Posterior cingulate gyrus (tissue), 11 donors: Measurements from ENCODE around the gene SLC44A4.
"Not testable (repeated sequence)": the region's sequence is repeated elsewhere in the genome, so short reads cannot be mapped to it uniquely, and the experiment has no call there.

Experiments
- DNase-seq, 10 donors: peaks; one replicate each; pipeline versions ENCODE4 v3.0.0 to v3.0.0-alpha.2; 2020 to 2021; ENCODE audit warnings: mixed read lengths in 3 of 10
- intact Hi-C: fragments of 100-400 bp; cut with DNase I; formaldehyde crosslinking; loops from one replicate; pipeline ENCODE4 v1.15.1; 2023

The SLC44A4 gene

DNA sequence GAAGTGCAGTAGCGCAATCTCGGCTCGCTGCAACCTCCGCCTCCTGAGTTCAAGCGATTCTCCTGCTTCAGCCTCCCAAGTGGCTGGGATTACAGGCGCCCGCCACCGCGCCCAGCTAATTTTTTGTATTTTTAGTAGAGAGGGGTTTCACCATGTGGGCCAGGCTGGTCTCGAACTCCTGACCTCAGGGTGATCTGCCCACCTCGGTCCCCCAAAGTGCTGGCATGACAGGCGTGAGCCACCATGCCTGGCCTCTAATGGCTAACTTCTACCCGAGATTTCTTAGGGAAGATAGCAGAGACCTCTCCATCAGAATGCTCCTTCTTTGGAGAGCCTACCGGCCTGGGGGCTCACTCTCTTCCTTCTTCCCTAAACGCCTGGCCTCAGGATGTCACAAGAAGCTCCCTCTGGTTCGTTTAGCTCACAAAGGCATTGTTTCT, 14.7 kb downstream of the SLC44A4 start:
- intact Hi-C loops: loop anchor here (10.0 kb wide), 1 partner anchor 319 kb away; the partner anchor contains the start of genes ATP6V1G2, DDX39B and NFKBIL1
- DNase-seq: peak in 2 of 10 donors; percentile 75 to 80

DNA sequence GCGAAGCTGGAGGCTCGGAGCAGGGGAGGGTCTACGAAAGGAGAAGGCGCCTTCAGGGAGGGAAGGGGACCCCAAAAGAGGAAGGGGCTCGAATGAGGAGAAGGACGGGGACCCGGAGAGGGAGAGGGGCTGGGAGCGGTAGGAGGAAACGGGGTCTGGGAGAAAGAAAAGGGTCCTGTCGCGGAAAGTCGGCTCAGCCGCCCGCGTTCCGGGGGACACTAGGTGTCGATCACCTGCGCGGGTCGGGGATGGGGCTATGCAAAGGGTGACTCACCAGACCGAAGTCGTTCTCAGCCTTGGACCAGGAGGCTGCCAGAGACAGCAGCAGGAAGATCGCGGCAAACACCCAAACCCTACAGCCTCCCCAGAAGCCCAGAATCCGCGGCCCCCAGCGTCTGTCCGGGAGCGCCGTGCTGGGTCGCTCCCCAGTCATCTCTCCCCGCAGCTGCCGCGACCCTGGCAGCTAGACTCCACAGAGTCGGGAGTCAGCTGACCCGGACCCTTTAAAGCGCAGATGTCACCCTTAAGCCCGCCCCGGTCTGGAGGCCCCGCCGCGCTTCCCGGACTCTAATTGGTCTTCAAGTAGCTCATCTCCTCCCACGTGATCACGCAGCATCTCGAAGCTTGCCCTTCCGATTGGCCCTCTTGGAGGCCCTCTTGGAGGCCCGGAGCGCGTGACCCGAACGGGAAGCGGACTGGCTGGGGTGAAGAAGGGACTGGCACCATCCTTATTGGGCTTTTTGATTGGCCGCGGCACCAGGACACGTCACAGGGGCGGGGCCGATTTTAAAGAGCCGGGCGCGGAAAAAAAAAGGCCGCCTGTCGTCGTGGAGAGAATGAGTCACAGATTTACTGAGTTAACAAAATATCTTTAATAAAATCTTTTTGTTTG, 16.2 kb downstream of the SLC44A4 start, which contains the start of gene NEU1:
Gene NEU1, minus strand, starts transcription at position 478 of the 892 bp plus-strand sequence. Its CDS starts 45 bp downstream, at position 433.
- peak; percentile 100 for DNase-seq
- intact Hi-C loops: loop anchor here (2.0 to 10.0 kb wide), 3 partner anchors 34 to 318 kb away; partner anchors contain the start of genes ABHD16A, ATP6V1G2, DDX39B and EHMT2

DNA sequence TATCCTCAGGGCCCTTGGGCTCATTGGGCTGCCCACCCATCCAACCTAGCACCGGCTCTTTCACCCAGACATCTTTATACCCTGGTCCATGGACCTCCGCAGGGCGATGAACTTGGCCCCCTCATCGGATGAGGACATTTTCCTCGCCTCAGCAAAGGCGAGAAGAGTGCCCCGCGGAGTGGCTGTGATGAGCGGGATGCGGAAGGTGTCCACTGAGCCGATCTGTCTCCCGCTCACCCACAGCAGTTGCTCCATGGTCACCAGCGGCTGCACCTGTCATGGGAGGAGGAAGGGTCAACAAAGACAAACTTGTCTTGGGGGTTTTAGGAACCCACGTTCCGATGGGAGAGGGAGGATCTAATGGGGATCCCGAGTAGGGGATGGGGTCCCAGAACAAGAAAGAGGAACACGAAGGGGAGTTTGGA, 16.9 kb downstream of the SLC44A4 start:
- peak in 1 of 10 donors; percentile 77 for DNase-seq
- intact Hi-C loops: loop anchor here (2.0 to 10.0 kb wide), 3 partner anchors 35 to 317 kb away; partner anchors contain the start of genes ABHD16A, ATP6V1G2, DDX39B and EHMT2

DNA sequence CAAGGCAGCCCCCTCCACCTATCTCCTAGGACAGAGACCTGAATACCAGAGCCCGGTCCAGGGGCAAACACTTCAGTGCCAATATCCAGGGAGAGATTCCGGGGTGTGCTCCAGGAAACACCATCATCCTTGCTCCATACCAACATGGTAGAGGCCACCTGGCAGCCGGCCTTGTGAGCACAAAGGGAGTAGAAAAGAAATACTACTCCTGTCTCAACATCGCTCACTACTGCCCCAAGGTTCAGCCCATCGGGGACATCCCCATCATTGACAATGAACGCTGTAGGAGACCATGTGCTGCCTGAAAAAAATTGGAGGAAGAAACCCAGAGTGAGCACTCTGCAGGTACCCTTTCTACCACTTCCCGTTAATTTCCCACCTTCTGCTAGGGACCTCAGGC, 17.6 kb downstream of the SLC44A4 start:
- peak in 1 of 10 donors; percentile 13 for DNase-seq
- intact Hi-C loops: loop anchor here (10.0 kb wide), 1 partner anchor 316 kb away; the partner anchor contains the start of genes ATP6V1G2, DDX39B and NFKBIL1

DNA sequence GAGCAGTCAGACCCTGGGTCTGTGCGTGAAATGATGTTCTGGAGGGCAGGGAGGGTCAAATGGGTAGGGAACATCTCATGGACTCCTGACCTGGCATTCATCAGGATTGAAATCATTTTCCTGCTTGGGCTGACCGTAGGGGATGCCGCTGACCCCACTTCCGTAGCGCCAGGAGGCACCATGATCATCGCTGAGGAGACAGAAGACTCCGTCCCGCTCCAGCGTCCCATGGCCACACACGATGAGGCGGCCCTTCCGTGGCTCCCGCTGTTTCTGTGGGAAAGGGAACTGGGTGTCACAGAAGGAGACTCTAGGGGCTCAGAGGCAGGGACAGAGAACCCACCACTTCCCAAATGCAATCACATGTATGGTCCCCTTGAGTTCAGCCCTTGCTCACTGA, 18.4 kb downstream of the SLC44A4 start:
- DNase-seq: peak in 1 of 10 donors; percentile 62
- intact Hi-C loops: loop anchor here (10.0 kb wide), 1 partner anchor 316 kb away; the partner anchor contains the start of genes ATP6V1G2, DDX39B and NFKBIL1

DNA sequence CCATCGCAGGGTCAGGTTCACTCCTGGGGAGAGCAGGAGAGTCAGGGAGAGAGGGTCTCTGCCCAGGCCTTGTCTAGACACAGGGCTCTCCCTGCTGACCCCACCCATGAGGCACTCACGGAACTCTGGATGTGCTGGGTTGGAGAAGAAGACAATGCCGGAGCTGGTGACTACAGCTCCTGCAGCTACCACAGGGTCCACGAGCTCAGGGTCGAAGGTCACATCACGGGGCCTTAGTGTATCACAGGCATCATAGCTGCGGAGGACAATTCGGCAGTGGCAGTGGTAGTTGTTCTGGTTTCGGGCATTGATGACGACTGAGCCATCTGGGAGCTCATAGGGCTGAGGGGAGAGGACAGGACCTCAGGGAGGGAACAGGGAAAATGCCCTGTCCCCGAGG, 18.9 kb downstream of the SLC44A4 start:
- peak in 1 of 10 donors; percentile 36 for DNase-seq
- intact Hi-C loops: loop anchor here (10.0 kb wide), 1 partner anchor 315 kb away; the partner anchor contains the start of genes ATP6V1G2, DDX39B and NFKBIL1

DNA sequence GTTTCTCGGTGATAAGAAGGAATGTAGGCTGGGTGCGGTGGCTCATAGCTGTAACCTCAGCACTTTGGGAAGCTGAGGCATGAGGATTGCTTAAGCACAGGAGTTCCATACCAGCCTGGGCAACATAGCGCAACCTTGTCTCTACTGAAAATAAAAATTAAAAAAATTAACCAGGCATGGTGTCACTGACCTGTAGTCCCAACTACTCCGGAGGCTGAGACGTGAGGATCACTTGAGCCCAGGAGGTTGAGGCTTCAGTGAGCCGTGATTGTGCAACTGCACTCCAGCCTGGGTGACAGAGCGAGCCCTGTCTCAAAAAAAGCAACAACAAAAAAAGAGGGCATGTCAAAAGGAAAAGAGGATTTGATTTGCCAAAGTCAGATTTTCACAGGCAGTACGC, 20.1 kb downstream of the SLC44A4 start:
- intact Hi-C loops: no loop called here
- DNase-seq: peak in 1 of 10 donors; percentile 14

DNA sequence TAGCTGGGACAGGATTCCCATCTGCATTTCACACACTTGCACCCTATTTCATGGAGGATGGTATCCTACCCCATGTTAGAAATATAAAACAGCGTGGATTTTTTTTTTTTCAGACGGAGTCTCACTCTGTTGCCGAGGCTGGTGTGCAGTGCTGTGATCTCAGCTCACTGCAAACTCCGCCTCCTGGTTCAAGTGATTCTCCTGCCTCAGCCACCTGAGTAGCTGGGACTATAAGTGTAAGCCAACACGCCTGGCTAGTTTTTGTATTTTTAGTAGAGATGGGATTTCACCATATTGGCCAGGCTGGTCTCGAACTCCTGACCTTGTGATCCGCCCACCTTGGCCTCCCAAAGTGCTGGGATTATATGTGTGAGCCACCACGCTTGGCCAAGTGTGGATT, 21.0 kb downstream of the SLC44A4 start:
- intact Hi-C loops: not testable (repeated sequence)
- peak in 1 of 10 donors; percentile 4 for DNase-seq

DNA sequence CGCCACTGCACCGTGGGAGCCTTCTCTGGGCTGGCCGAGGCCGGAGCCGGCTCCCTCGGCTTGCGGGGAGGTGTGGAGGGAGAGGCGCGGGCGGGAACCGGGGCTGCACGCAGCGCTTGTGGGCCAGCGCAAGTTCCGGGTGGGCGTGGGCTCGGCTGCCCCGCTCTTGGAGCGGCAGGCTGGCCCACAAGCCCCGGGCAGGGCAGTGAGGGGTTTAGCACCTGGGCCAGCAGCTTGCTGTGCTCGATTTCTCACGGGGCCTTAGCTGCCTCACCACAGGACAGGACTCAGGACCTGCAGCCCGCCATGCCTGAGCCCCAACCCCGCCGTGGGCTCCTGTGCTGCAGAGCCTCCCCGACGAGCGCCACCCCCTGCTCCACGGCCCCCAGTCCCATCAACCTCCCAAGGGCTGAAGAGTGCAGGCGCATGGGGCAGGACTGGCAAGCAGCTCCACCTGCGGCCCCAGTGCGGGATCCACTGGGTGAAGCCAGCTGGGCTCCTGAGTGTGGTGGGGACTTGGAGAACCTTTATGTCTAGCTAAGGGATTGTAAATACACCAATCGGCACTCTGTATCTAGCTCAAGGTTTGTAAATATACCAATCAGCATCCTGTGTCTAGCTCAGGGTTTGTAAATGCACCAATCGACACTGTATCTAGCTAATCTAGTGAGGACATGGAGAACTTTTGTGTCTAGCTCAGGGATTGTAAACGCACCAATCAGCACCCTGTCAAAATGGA, 26.6 kb downstream of the SLC44A4 start:
- DNase-seq, intact Hi-C loops: not testable (repeated sequence)

DNA sequence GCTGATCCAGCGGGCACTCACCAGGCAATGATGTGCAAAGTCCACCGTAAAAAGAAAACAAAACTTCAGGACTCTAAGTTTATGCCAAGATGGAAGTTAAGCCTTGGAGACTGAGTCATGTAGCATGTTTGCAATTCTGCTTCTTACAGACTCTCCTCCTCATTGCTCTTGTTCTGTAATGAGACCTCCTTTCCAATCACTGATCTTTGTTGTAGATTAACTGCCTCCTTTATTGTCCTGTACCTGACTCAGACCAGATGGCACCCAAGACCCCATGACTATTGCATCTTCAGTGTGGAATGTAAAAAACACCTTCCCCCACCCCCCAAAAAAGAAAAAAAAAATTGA, 27.3 kb downstream of the SLC44A4 start:
- DNase-seq: no peak
- intact Hi-C loops: no loop called here

DNA sequence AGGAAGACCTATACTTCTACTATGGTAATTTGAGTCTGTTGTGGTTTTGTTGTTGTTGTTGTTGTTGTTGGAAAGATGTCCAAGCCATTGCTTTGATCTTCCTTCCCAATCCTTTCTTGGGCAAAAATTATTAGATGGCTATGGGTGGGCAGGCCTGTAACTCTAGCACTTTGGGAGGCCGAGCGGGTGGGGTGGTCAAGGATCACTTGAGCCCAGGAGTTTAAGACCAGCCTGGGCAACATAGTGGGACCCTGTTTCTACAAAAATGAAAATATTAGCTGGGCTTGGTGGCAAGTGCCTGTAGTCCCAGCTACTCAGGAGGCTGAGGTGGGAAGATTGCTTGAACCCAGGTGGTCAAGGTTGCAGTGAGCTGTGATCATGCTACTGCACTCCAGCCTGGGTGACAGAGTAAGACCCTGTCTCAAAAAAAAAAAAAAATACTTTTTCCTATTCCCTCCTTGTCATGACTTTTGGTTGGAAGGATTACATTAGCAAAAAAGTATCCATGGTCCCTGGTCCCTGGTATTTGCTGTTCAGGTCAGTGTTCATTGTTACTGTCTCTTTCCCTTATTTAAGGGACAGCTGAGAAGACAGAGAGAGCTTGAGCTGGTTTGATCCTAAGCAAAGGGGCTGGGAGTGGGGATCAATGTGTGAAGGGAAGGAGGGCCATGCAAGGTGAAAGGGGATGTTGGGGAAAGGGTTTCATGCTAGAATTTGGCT, 27.9 kb downstream of the SLC44A4 start:
- no peak for DNase-seq
- intact Hi-C loops: no loop called here

DNA sequence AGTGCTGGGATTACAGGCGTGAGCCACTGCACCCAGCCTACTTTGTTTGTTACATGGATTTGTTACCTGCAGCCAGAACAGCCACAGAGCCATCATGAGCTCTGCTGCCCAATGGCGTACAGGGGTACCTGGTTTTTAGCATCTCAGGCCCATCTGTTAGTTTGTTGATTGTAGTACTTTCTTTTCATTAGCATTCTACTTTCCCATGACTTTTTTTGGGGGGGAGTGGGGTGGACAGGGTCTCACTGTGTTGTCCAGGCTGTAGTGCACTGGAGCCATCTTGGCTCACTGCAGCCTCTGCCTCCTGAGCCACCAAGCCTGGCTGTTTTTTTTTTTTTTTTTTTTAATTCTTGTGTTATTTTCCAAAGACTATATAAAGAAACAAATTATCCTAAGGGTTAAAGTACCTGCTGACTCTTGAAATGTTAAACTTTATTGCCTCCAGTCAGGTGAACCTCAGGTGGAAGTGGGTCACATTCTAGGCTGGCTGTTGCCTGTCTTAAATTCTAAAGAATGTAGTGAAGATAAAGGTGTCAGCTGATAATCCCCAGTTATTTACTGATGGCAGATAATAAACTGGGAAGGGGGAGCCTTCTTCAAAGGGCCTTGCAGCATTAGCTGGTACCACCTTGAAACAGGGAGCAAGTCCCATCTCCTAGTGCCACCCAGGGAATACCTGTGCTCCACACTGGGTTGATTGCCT, 31.4 kb downstream of the SLC44A4 start:
- DNase-seq: no peak

DNA sequence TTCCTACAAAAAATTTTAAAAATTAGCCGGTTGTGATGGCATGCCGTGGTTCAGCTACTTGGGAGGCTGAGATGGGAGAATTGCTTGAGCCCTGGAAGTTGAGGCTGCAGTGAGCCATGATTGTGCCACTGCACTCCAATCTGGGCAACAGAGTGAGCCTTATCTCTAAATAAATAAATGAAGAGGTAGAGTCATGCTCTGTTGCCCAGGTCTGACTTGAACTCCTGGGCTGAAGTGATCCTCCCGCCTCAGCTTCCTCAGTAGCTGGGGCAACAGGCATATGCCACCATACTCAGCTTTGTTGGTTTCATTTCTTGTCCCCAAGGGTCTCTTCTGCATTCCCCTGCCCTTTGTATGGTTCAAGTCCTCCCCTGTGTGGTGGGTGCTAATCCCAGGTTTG, 34.3 kb downstream of the SLC44A4 start:
- intact Hi-C loops: no loop called here

More for the DNA sequence above, 31.4 kb downstream of the SLC44A4 start:
- intact Hi-C loops: no loop called here

DNA sequence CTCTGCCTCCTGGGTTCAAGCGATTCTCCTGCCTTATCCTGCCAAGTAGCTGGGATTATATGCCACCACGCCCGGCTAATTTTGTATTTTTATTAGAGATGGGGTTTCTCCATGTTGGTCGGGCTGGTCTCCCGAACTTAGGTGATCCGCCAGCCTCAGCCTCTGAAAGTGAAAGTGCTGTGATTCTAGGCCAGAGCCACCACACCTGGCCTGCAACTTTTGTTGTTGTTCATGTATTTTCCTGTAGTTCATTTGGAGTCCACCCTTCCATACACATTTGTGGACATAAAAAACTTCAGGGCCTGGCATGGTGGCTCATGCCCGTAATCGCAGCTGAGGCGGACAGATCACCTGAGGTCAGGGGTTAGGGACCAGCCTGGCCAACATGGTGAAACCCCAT, 36.7 kb downstream of the SLC44A4 start:
- intact Hi-C loops: no loop called here
- peak in 1 of 10 donors; percentile 34 for DNase-seq

More for the DNA sequence above, 34.3 kb downstream of the SLC44A4 start:
- peak in 1 of 10 donors; percentile 9 for DNase-seq

DNA sequence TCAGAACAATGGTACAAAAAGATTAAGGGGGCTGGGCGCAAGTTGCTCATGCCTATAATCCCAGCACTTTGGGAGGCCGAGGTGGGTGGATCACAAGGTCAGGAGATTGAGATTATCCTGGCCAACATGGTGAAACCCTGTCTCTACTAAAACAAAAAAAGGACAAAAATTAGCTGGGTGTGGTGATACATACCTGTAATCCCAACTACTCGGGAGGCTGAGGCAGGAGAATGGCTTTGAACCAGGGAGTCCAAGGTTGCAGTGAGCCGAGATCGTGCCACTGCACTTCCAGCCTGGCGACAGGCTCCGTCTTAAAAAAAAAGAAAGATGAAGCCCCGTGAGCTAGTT, 39.0 kb downstream of the SLC44A4 start:
- intact Hi-C loops: not testable (repeated sequence)
- peak in 1 of 10 donors; percentile 28 for DNase-seq

DNA sequence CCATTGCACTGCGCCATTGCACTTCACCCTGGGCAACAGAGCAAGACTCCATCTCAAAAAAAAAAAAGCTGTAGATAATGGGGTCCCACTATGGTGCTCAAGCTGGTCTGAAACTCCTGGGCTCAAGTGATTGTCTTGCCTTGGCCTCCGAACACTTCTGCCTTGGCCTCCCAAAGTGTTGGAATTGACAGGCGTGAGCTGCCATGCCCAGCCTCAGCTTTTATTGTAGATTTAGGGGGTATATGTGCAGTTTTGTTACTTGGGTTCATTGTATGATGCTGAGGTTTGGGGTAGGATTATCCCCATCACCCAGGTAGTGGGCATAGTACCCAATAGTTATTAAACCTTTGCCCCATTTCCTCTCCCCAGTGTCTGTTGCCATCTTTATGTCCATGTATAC, 39.8 kb downstream of the SLC44A4 start:
- no peak for DNase-seq
- intact Hi-C loops: no loop called here

DNA sequence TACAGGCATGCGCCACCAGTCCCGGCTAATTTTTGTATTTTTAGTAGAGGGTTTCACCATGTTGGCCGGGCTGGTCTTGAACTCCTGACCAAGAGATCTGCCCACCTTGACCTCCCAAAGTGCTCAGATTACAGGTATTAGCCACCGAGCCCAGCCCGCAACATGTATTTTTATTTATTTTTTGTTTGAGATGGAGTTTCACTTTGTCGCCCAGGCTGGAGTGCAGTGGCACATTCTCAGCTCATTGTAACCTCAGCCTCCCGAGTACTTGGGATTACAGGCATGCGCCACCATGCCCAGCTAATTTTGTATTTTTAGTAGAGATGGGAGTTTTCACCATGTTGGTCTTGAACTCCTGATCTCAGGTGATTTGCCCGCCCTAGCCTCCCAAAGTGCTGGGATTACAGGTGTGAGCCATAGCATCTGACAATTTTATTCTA, 40.7 kb downstream of the SLC44A4 start:
- peak in 1 of 10 donors; percentile 31 for DNase-seq
- intact Hi-C loops: not testable (repeated sequence)

DNA sequence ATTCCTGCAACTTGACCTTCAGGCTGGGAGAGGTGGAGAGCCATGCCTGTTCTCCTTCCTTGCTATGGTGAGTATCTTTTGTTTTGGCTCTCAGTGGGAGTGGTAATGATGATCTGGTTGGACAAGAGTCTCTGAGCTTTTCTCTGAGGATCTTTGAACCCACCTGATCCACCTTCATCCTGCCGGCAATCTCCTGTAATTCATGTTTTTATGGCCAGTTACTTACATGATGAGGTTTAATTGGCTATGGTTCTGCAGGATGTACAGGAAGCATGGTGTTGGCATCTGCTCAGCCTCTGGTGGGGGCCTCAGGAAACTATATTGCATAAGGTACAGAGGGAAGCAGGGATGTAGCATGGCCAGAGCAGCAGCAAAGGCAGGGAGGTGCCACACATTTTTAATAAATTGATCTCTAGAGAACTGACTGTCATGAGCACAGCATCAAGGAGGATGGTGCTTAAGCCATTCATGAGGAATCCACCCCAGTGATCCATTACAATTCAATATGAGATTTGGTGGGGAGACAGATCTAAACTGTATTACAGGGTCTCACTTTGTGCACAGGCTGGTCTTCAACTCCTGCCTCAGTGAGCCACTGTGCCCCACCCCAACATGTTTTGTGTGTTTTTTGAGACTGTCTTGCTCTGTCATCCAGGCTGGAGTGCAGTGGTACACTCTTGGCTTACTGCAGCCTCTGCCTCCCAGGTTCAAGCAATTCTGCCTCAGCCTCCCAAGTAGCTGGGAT, 41.3 kb downstream of the SLC44A4 start:
- intact Hi-C loops: no loop called here
- DNase-seq: peak in 1 of 10 donors; percentile 32
